Prostate gland (tissue), 2 donors: Measurements from ENCODE around the gene TXNRD2. TPM values are rescaled to one million over a fixed set of nuclear protein-coding genes. Genes with fewer than 3 reads are reported as not detected.

Experiments
- DNase-seq: peaks from one replicate; pipeline ENCODE4 v3.0.0-alpha.2; 2019; ENCODE audit warnings: low spot score
- H3K27ac ChIP-seq, 2 donors: fragments of 200-600 bp; sonication (generic); 2 replicates each; pipeline ENCODE4 v1.5.1; 2017 to 2019
- H3K27me3 ChIP-seq: fragments of 200-600 bp; sonication (generic); replicated peaks from 2 replicates; pipeline ENCODE4 v1.5.1; 2019; ENCODE audit not compliant: insufficient read depth
- H3K36me3 ChIP-seq, 2 donors: fragments of 200-600 bp; sonication (generic); 1 replicate in 1 of 2; 2 replicates in 1 of 2; pipeline versions ENCODE4 v1.5.1 to v1.8.1; 2017 to 2019
- H3K4me1 ChIP-seq: fragments of 200-600 bp; sonication (generic); replicated peaks from 2 replicates; pipeline ENCODE4 v1.5.1; 2019
- H3K4me3 ChIP-seq, 2 donors: fragments of 200-600 bp; sonication (generic); 2 replicates each; pipeline ENCODE4 v1.5.1; 2017 to 2019
- H3K9me3 ChIP-seq: fragments of 200-600 bp; sonication (generic); 2 replicates; pipeline ENCODE4 v1.5.1; 2017
- POLR2A ChIP-seq: fragments of 450-650 bp; IDR thresholded peaks from one replicate; pipeline ENCODE4 v1.6.1; 2016; ENCODE audit warnings: antibody characterized with exemption, mild to moderate bottlenecking
- POLR2AphosphoS5 ChIP-seq: sonication (generic); formaldehyde crosslinking; IDR thresholded peaks from one replicate; pipeline ENCODE4 v1.6.1; 2017; ENCODE audit warnings: antibody characterized with exemption
- WGBS: methylation state at CpG from one replicate; pipeline ENCODE4 v1.1.5; 2018; 5-methylcytosine and 5-hydroxymethylcytosine counted together
- intact Hi-C: fragments of 100-400 bp; cut with DNase I; formaldehyde crosslinking; loops from one replicate; pipeline ENCODE4 v1.14.2; 2022
- total RNA-seq, 2 donors: library from RNA; depleted of rRNA; stranded (reverse); fragments of >200 nt; gene quantifications; one replicate each; pipeline ENCODE4 v1.1.0, GENCODE V29; 2016
- TF ChIP-seq, protein P1 (sequence below), 4 experiments: fragments of 200-600 bp in 2 of 4; fragments of 450-650 bp in 2 of 4; sonication (generic) in 2 of 4; IDR thresholded peaks; 1 replicate in 3 of 4; 2 replicates in 1 of 4; pipeline ENCODE4 v1.5.1; 2016 to 2019; ENCODE audit warnings: antibody characterized with exemption in 4 of 4, mild to moderate bottlenecking in 2 of 4, moderate library complexity in 2 of 4

Gene TXNRD2
- total RNA-seq, 2 donors from 2014 or later = 62.1 to 84.5 TPM

DNA sequence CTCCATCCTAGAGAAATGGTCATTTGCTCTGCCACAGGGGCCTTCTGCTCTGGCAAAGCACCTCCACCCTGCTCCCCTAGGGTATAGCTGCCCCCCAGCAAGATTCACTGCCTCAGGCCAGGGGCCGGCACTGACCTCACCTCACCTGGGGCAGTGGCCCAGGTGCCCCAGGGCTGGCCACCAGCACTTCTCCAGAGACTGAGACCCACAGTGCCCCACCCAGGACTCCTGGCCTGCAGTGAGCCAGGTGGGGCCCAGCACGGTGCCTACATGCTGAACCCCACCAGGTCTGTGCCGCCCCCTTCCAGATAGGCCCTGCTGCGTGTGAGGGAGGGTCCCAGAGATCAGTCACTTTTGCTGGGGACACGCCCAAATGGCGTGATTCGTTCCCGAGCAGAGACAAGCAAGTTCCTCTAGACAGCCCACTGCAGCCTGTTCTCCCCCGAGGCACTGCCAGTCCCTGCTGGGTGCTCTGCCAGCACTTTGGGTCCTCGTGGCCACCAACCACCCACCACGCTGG, 97.7 kb downstream of the TXNRD2 start:
- peaks cover 17% of the 10 kb centered on the region for H3K4me1 ChIP-seq
- intact Hi-C loops = no loop called here
- H3K36me3 ChIP-seq = no peaks in the 10 kb centered on the region
- TF ChIP-seq POLR2AphosphoS5 (no peak), POLR2A (no peak)
- TF ChIP-seq, protein P1, sequence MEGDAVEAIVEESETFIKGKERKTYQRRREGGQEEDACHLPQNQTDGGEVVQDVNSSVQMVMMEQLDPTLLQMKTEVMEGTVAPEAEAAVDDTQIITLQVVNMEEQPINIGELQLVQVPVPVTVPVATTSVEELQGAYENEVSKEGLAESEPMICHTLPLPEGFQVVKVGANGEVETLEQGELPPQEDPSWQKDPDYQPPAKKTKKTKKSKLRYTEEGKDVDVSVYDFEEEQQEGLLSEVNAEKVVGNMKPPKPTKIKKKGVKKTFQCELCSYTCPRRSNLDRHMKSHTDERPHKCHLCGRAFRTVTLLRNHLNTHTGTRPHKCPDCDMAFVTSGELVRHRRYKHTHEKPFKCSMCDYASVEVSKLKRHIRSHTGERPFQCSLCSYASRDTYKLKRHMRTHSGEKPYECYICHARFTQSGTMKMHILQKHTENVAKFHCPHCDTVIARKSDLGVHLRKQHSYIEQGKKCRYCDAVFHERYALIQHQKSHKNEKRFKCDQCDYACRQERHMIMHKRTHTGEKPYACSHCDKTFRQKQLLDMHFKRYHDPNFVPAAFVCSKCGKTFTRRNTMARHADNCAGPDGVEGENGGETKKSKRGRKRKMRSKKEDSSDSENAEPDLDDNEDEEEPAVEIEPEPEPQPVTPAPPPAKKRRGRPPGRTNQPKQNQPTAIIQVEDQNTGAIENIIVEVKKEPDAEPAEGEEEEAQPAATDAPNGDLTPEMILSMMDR (IDR thresholded peaks at IDR 0.05) = no peak
- peak overlapping the region; percentile 34 to 58 for H3K27ac ChIP-seq
- no peaks in the 10 kb centered on the region for H3K27me3 ChIP-seq
- WGBS = 45% methylated on average over 11 of the region's 11 CpGs
- no peaks in the 10 kb centered on the region for H3K9me3 ChIP-seq
- no peak overlapping the region for H3K4me3 ChIP-seq
- DNase-seq = no peak

DNA sequence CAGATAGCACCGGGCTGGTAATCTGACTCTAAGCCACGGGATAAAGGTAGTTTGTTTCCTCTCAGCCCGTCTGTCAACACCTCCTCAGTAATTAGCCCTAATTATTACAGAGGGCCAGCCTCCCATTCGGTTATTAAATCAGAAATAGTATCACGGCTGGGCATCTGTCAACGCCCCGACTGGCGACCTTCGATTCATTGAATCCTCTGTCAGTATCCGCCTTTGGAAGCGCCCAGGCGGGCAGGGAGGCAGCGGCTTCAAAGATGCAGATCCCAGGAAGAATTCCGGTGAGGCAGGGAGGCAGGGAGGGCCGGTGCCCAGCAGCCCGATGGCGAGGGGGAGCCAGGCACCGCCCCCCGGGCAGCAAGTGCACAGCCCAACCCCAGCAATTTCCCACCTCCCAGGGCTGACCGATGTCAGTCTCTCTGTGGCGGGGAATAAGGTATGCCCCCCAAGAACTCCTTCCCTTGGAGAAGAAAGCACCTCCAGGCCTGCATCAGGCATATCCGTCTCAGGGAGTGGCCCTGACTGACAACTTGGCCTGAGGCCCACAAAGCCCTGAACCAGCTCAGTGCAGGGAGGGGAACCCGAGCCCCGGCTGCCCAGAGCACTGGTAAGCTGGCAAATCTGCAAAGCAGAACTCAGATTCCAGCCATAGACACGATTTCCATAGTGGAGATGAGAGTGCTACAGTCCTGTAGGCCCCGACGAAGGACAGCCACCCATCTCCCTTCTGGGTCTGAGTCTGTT, 98.3 kb downstream of the TXNRD2 start:
- intact Hi-C loops = no loop called here
- WGBS = 65% methylated on average over 25 of the region's 27 CpGs
- H3K27me3 ChIP-seq = no peaks in the 10 kb centered on the region
- H3K4me3 ChIP-seq = no peak overlapping the region
- no peaks in the 10 kb centered on the region for H3K36me3 ChIP-seq
- no peaks in the 10 kb centered on the region for H3K9me3 ChIP-seq
- peak overlapping the region; percentile 34 to 58 for H3K27ac ChIP-seq
- no peak for TF ChIP-seq POLR2AphosphoS5
- TF ChIP-seq POLR2A = no peak
- TF ChIP-seq, protein P1 (IDR thresholded peaks at IDR 0.05) = no peak
- peaks cover 11% of the 10 kb centered on the region for H3K4me1 ChIP-seq
- no peak for DNase-seq

DNA sequence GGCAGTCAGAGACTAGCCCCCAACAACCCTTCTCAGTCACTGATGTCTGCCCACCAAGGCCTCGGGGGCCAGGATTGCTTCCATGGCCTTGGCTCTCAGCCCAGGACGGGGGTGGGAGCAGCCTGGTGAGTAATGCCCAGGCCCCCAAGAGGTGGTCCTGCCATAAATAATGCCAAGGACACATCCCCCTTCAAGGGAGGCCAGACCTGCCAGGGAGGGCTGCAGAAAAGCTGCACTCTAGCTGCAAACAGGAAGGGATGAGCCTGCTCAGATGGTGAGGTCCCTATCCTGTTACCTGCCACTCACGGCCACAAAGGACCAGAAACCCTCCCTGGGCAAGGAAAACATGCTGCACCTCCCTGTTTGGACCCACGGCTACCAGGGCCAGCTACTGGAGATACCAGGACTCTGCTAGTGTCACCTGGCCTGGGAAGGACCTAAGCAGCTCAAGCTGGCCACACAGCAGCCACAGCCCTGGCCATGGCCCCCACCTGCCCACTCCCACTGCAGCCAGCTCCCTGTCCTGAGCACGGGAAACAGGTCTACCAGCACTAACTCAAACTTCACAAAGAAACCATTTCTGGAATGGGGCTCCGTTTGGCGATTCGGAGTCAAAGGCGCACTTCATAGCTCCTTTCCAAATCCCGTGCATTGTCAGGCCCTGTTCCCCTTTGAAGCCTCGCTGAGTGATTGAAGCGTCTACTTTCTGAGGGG, 99.1 kb downstream of the TXNRD2 start:
- DNase-seq = no peak
- Histone ChIP-seq H3K4me3 (no peak overlapping the region), H3K4me1 (peaks cover 9% of the 10 kb centered on the region), H3K27ac (no peak overlapping the region), H3K27me3 (no peaks in the 10 kb centered on the region), H3K9me3 (no peaks in the 10 kb centered on the region), H3K36me3 (no peaks in the 10 kb centered on the region)
- intact Hi-C loops = no loop called here
- 80% methylated on average over 12 of the region's 12 CpGs for WGBS
- TF ChIP-seq, protein P1 (IDR thresholded peaks at IDR 0.05) = no peak

DNA sequence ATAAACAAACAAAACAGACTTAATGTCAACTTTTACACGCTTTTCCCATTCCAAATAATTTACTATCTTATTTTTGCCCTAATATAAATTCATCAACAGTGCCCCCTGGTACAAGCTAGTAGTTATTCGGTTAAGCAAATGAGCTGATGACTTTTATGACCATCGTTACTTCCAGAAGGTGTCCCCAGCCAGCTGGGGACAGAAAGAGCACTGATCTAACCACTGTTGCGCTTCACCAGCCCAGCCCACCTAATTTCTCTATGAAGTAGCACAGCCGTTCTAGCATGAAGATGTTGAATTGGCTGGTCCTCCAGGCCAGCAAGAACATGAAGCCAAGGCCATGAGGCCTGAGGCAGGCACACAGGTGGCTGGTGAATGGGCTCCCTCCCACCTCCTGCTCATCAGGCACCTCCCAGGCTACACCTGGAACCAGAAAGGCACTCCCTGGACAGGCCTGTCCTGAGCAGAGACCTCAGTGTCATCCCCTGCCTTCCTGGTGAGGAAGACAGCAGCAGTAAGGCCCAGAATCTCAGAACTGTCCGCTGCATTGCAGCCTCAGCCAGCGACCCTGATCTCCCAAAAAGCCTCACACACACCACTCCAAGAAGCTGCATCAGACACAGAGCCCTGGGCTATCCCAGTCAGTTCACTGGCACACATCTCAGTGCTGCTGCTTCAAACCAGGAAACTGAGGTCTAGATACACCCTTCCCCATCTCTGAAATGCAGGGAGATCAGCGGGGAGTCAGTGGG, 99.8 kb downstream of the TXNRD2 start:
- no peak for DNase-seq
- Histone ChIP-seq H3K27ac (no peak overlapping the region), H3K36me3 (no peaks in the 10 kb centered on the region), H3K4me1 (peaks cover 9% of the 10 kb centered on the region), H3K27me3 (no peaks in the 10 kb centered on the region), H3K9me3 (no peaks in the 10 kb centered on the region), H3K4me3 (no peak overlapping the region)
- WGBS = 83% methylated on average over 8 of the region's 8 CpGs
- intact Hi-C loops = no loop called here
- no peak for TF ChIP-seq POLR2A
- TF ChIP-seq POLR2AphosphoS5 = no peak
- TF ChIP-seq, protein P1 (IDR thresholded peaks at IDR 0.05) = no peak
